ENCODE measurements around the gene ENTPD8.

Gene ENTPD8

GRCh38 chr9:137455359-137455991, 14.3 kb upstream of the ENTPD8 start:
- TF ChIP-seq ISL1 (CRISPR knock-in tag; IDR thresholded peaks at IDR 0.05) = no peak
- no peak for ATAC-seq

GRCh38 chr9:137454597-137455358, 13.6 kb upstream of the ENTPD8 start:
- no peak for TF ChIP-seq CREB5 (CRISPR knock-in tag; IDR thresholded peaks at IDR 0.05; ENCODE audit: low read depth)
- TF ChIP-seq TOX (CRISPR knock-in tag; IDR thresholded peaks at IDR 0.05; ENCODE audit: borderline replicate concordance) = no peak
- no peak for TF ChIP-seq ZNF8 (CRISPR knock-in tag; IDR thresholded peaks at IDR 0.05)
- TF ChIP-seq ARNTL (CRISPR knock-in tag; IDR thresholded peaks at IDR 0.05; ENCODE audit: borderline replicate concordance, low read depth) = no peak
- TF ChIP-seq TCF4 (CRISPR knock-in tag; IDR thresholded peaks at IDR 0.05; ENCODE audit: borderline replicate concordance) = no peak
- TF ChIP-seq ISL1 (CRISPR knock-in tag; IDR thresholded peaks at IDR 0.05) = no peak
- TF ChIP-seq, protein P1, sequence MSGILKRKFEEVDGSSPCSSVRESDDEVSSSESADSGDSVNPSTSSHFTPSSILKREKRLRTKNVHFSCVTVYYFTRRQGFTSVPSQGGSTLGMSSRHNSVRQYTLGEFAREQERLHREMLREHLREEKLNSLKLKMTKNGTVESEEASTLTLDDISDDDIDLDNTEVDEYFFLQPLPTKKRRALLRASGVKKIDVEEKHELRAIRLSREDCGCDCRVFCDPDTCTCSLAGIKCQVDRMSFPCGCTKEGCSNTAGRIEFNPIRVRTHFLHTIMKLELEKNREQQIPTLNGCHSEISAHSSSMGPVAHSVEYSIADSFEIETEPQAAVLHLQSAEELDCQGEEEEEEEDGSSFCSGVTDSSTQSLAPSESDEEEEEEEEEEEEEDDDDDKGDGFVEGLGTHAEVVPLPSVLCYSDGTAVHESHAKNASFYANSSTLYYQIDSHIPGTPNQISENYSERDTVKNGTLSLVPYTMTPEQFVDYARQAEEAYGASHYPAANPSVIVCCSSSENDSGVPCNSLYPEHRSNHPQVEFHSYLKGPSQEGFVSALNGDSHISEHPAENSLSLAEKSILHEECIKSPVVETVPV (CRISPR knock-in tag; IDR thresholded peaks at IDR 0.05) = no peak
- TF ChIP-seq, protein P2, sequence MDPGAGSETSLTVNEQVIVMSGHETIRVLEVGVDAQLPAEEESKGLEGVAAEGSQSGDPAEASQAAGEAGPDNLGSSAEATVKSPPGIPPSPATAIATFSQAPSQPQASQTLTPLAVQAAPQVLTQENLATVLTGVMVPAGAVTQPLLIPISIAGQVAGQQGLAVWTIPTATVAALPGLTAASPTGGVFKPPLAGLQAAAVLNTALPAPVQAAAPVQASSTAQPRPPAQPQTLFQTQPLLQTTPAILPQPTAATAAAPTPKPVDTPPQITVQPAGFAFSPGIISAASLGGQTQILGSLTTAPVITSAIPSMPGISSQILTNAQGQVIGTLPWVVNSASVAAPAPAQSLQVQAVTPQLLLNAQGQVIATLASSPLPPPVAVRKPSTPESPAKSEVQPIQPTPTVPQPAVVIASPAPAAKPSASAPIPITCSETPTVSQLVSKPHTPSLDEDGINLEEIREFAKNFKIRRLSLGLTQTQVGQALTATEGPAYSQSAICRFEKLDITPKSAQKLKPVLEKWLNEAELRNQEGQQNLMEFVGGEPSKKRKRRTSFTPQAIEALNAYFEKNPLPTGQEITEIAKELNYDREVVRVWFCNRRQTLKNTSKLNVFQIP (CRISPR knock-in tag; IDR thresholded peaks at IDR 0.05; ENCODE audit: borderline replicate concordance, low read depth) = no peak
- TF ChIP-seq ESRRG (CRISPR knock-in tag; IDR thresholded peaks at IDR 0.05) = no peak
- TF ChIP-seq PPARA (CRISPR knock-in tag; IDR thresholded peaks at IDR 0.05; ENCODE audit: borderline replicate concordance) = no peak
- TF ChIP-seq ZC3H10 (CRISPR knock-in tag; IDR thresholded peaks at IDR 0.05) = no peak
- no peak for TF ChIP-seq ZNF565 (CRISPR knock-in tag; conservative IDR thresholded peaks at IDR 0.05; ENCODE audit: low read depth)
- no peak for TF ChIP-seq PATZ1 (CRISPR knock-in tag; IDR thresholded peaks at IDR 0.05; ENCODE audit: borderline replicate concordance)
- no peak for TF ChIP-seq ZFP30 (CRISPR knock-in tag; IDR thresholded peaks at IDR 0.05)
- TF ChIP-seq, protein P3, sequence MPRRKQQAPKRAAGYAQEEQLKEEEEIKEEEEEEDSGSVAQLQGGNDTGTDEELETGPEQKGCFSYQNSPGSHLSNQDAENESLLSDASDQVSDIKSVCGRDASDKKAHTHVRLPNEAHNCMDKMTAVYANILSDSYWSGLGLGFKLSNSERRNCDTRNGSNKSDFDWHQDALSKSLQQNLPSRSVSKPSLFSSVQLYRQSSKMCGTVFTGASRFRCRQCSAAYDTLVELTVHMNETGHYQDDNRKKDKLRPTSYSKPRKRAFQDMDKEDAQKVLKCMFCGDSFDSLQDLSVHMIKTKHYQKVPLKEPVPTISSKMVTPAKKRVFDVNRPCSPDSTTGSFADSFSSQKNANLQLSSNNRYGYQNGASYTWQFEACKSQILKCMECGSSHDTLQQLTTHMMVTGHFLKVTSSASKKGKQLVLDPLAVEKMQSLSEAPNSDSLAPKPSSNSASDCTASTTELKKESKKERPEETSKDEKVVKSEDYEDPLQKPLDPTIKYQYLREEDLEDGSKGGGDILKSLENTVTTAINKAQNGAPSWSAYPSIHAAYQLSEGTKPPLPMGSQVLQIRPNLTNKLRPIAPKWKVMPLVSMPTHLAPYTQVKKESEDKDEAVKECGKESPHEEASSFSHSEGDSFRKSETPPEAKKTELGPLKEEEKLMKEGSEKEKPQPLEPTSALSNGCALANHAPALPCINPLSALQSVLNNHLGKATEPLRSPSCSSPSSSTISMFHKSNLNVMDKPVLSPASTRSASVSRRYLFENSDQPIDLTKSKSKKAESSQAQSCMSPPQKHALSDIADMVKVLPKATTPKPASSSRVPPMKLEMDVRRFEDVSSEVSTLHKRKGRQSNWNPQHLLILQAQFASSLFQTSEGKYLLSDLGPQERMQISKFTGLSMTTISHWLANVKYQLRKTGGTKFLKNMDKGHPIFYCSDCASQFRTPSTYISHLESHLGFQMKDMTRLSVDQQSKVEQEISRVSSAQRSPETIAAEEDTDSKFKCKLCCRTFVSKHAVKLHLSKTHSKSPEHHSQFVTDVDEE (CRISPR knock-in tag; IDR thresholded peaks at IDR 0.05) = no peak
- no peak for TF ChIP-seq BACH2 (CRISPR knock-in tag; IDR thresholded peaks at IDR 0.05; ENCODE audit: borderline replicate concordance)
- ATAC-seq = no peak; the same call in 2 of the 3 replicates

DNA sequence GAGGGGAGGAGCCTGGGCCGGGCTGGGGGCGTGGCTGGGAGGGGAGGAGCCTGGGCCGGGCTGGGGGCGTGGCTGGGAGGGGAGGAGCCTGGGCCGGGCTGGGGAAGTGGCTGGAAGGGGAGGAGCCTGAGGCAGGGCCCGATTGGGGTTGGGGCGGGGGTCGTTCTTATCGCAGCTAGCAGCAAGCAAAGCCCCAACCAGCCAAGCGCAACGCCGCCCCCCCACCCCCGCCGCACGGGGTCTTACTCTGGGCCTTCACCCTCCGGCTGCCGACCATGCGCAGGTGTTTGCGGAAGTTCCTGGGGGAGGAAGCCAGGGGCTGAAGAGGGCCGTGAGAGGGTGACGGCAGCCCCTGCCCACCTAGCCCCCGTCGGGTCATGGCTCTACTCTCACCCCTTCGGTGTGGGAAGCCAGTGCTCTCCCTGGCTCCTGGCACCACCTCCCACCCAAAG, 13.0 kb upstream of the ENTPD8 start:
- peak; percentile 15 for ATAC-seq
- TF ChIP-seq, protein P3 (CRISPR knock-in tag; IDR thresholded peaks at IDR 0.05) = no peak
- TF ChIP-seq, protein P1 (CRISPR knock-in tag; IDR thresholded peaks at IDR 0.05) = no peak
- TF ChIP-seq ZNF8 (CRISPR knock-in tag; IDR thresholded peaks at IDR 0.05) (no peak), CREB5 (CRISPR knock-in tag; IDR thresholded peaks at IDR 0.05; ENCODE audit: low read depth) (no peak), RARB (CRISPR knock-in tag; IDR thresholded peaks at IDR 0.05) (no peak), ARNTL (CRISPR knock-in tag; IDR thresholded peaks at IDR 0.05; ENCODE audit: borderline replicate concordance, low read depth) (no peak), TOX (CRISPR knock-in tag; IDR thresholded peaks at IDR 0.05; ENCODE audit: borderline replicate concordance) (no peak), TCF4 (CRISPR knock-in tag; IDR thresholded peaks at IDR 0.05; ENCODE audit: borderline replicate concordance) (no peak), GLIS3 (CRISPR knock-in tag; IDR thresholded peaks at IDR 0.05) (no peak), CSDC2 (CRISPR knock-in tag; IDR thresholded peaks at IDR 0.05) (no peak)

All from SK-N-SH treated with all-trans-retinoic acid at 6 μM for 48 hours (cell line).